PFSK-1 (cell line): ENCODE data around the gene ANXA3.

Experiments used
- FOXP2 ChIP-seq: optimal IDR thresholded peaks from 2 replicates; pipeline ENCODE3; 2011; ENCODE audit warnings: borderline replicate concordance, control low read depth, inconsistent platforms; ENCODE audit not compliant: insufficient read depth; ENCODE audit errors: extremely low read length, extremely low read depth
- POLR2AphosphoS5 ChIP-seq: IDR thresholded peaks from 2 replicates; pipeline ENCODE4 v1.6.1; 2012; ENCODE audit warnings: low read depth, mild to moderate bottlenecking, control low read depth, low read length, moderate library complexity
- REST ChIP-seq, 2 experiments: IDR thresholded peaks; 2 replicates each; pipeline versions ENCODE4 v1.6.1 to v1.8.0; 2011 to 2012; ENCODE audit warnings: low read depth in 2 of 2, low read length in 2 of 2, control low read depth in 1 of 2, inconsistent platforms in 1 of 2, mild to moderate bottlenecking in 1 of 2, moderate library complexity in 1 of 2; ENCODE audit not compliant: insufficient read depth in 1 of 2
- SIN3A ChIP-seq: IDR thresholded peaks from 2 replicates; pipeline ENCODE4 v1.6.1; 2012; ENCODE audit warnings: mild to moderate bottlenecking, low read length, moderate library complexity, borderline replicate concordance; ENCODE audit not compliant: insufficient read depth
- TAF1 ChIP-seq: IDR thresholded peaks from 2 replicates; pipeline ENCODE4 v1.6.1; 2012; ENCODE audit warnings: low read length, control low read depth, borderline replicate concordance; ENCODE audit not compliant: insufficient read depth

Gene ANXA3

GRCh38 chr4:78524009-78524408 is 27.6 kb upstream of the ANXA3 start:
- TF ChIP-seq TAF1 (no peak), FOXP2 (no peak), POLR2AphosphoS5 (no peak), REST (IDR thresholded peaks at IDR 0.05; ENCODE audit: insufficient read depth in 1 of 2, low read depth in 2 of 2, low read length in 2 of 2) (no peak), SIN3A (no peak)

- TF ChIP-seq FOXP2 = no peak
- TF ChIP-seq POLR2AphosphoS5 = no peak
- no peak for TF ChIP-seq REST (IDR thresholded peaks at IDR 0.05; ENCODE audit: insufficient read depth in 1 of 2, low read depth in 2 of 2, low read length in 2 of 2)
- TF ChIP-seq TAF1 = no peak
Measured at GRCh38 chr4:78525559-78525958, 26.0 kb upstream of the ANXA3 start.

GRCh38 chr4:78527103-78527502 is 24.5 kb upstream of the ANXA3 start:
- no peak for TF ChIP-seq TAF1
- TF ChIP-seq SIN3A = no peak
- no peak for TF ChIP-seq REST (IDR thresholded peaks at IDR 0.05; ENCODE audit: insufficient read depth in 1 of 2, low read depth in 2 of 2, low read length in 2 of 2)
- TF ChIP-seq FOXP2 = no peak
- TF ChIP-seq POLR2AphosphoS5 = no peak

- no peak for TF ChIP-seq TAF1
Measured at GRCh38 chr4:78527555-78527954, 24.0 kb upstream of the ANXA3 start.

GRCh38 chr4:78528327-78528726 is 23.2 kb upstream of the ANXA3 start:
- no peak for TF ChIP-seq REST (IDR thresholded peaks at IDR 0.05; ENCODE audit: insufficient read depth in 1 of 2, low read depth in 2 of 2, low read length in 2 of 2)
- no peak for TF ChIP-seq SIN3A
- TF ChIP-seq POLR2AphosphoS5 = no peak

GRCh38 chr4:78529569-78530209 is 21.9 kb upstream of the ANXA3 start:
- TF ChIP-seq TAF1 = no peak
- TF ChIP-seq REST (IDR thresholded peaks at IDR 0.05; ENCODE audit: insufficient read depth in 1 of 2, low read depth in 2 of 2, low read length in 2 of 2) = no peak
- no peak for TF ChIP-seq POLR2AphosphoS5
- no peak for TF ChIP-seq SIN3A
